Bronchial epithelial cell (primary cell): ENCODE data around the gene SEMA4C. TPM values are rescaled to one million over a fixed set of nuclear protein-coding genes. Genes with fewer than 3 reads are reported as not detected.

Experiments
- DNase-seq: peaks from one replicate; pipeline ENCODE4 v3.0.0-alpha.2; 2010; ENCODE audit warnings: low read depth
- FAIRE-seq: peaks from 2 replicates; lab custom pipeline; 2011; peaks lifted over from hg19 to GRCh38; lab: Jason Lieb, UNC
- H3K27me3 ChIP-seq: 2 replicates; pipeline ENCODE4 v1.5.1; 2011; ENCODE audit warnings: low read length; ENCODE audit not compliant: control insufficient read depth, insufficient read depth
- H3K36me3 ChIP-seq: 2 replicates; pipeline ENCODE4 v1.5.1; 2011; ENCODE audit warnings: low read length; ENCODE audit not compliant: control insufficient read depth, insufficient read depth
- H3K4me3 ChIP-seq: 2 replicates; pipeline ENCODE4 v1.5.1; 2011; ENCODE audit warnings: mild to moderate bottlenecking, low read depth, low read length, control low read depth
- CTCF ChIP-seq: IDR thresholded peaks from 2 replicates; pipeline ENCODE4 v1.5.1; 2011; ENCODE audit warnings: mild to moderate bottlenecking, moderate library complexity, low read length, control low read depth, inconsistent platforms; ENCODE audit not compliant: insufficient read depth, severe bottlenecking
- total RNA-seq: library from RNA; depleted of rRNA; stranded (reverse); fragments of >200 nt; gene quantifications from 2 replicates; pipeline ENCODE4 v1.2.1, GENCODE V29; 2014

The SEMA4C gene
- total RNA-seq, 1 donor from 2014 or later, result 8.2 TPM

- Histone ChIP-seq H3K27me3 (no peaks in the 10 kb centered on the region), H3K36me3 (no peaks in the 10 kb centered on the region), H3K4me3 (no peak overlapping the region)
- DNase-seq (no peak), FAIRE-seq (no peak)
- no peak for TF ChIP-seq CTCF
Observed at GRCh38 chr2:96907115-96908041, 37.5 kb upstream of the SEMA4C start.

- no peaks in the 10 kb centered on the region for H3K27me3 ChIP-seq
- TF ChIP-seq CTCF, result no peak
- DNase-seq (no peak), FAIRE-seq (no peak)
- H3K36me3 ChIP-seq, result no peaks in the 10 kb centered on the region
- no peak overlapping the region for H3K4me3 ChIP-seq
Observed at GRCh38 chr2:96906729-96907114, 36.8 kb upstream of the SEMA4C start.

GRCh38 chr2:96903815-96904214 is 33.9 kb upstream of the SEMA4C start:
- no peak overlapping the region for H3K4me3 ChIP-seq
- DNase-seq (no peak), FAIRE-seq (no peak)

GRCh38 chr2:96903318-96903717 is 33.4 kb upstream of the SEMA4C start:
- no peak for TF ChIP-seq CTCF
- no peaks in the 10 kb centered on the region for H3K36me3 ChIP-seq
- DNase-seq, result no peak
- no peaks in the 10 kb centered on the region for H3K27me3 ChIP-seq
- no peak overlapping the region for H3K4me3 ChIP-seq
- no peak for FAIRE-seq

More at GRCh38 chr2:96903815-96904214, 33.9 kb upstream of the SEMA4C start:
- Histone ChIP-seq H3K36me3 (no peaks in the 10 kb centered on the region), H3K27me3 (no peaks in the 10 kb centered on the region)
- TF ChIP-seq CTCF, result no peak

GRCh38 chr2:96900237-96900636 is 30.4 kb upstream of the SEMA4C start:
- H3K27me3 ChIP-seq, result no peaks in the 10 kb centered on the region
- no peak for DNase-seq
- H3K36me3 ChIP-seq, result no peaks in the 10 kb centered on the region
- TF ChIP-seq CTCF, result no peak
- H3K4me3 ChIP-seq, result no peak overlapping the region
- FAIRE-seq, result peak; percentile 18
